Amygdala (tissue), 56 donors: Measurements from ENCODE around the gene PPAT.
"Not testable (repeated sequence)": the region's sequence is repeated elsewhere in the genome, so short reads cannot be mapped to it uniquely, and the experiment has no call there.

Experiments used
- DNase-seq, 56 donors: peaks; one replicate each; lab custom pipeline; 2025; lab: John Stamatoyannopoulos, UW

The PPAT gene

DNA sequence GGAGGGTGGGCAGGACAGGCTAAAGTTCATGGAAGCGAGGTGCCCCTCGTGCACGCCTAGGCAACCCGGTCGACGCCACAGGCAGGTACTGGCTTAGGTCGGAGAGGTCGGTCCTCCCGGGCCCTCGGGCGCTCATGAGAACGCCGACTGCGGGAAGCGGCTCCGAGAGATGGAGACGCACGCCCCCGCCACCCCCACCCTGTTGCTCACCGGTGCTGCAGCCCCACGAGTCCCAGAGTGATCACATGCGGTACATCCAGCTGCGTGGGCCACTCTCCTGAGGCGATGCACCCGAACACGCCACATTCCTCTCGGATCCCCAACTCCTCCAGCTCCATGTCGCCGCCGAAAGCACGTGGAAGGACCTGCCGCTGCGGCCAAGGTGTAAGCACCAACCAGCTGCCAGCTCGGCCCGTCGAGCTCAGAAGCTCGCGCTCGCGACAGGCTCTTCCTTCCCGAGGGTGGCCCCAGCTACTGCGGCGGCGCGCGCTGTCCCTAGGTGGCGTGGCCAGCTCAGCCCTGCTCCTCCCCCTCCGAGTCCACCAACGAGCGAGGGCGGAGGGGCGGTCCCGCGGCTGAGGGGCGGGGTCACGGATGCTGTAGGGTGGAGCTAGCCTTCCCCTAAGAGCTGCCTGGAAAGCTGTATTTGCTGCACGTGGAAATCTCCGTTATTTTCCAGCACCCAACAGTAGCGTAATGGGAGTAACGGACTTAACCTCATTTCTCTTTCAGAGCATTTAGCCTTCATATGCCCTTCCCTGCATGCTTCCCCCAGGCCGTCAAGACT, at the start of gene PPAT:
Gene PPAT (minus strand): TSS at position 476 of the 787 bp plus-strand sequence. CDS start 138 bp downstream, at position 338.
- peak; percentile 74 to 98 (median 95) for DNase-seq

DNA sequence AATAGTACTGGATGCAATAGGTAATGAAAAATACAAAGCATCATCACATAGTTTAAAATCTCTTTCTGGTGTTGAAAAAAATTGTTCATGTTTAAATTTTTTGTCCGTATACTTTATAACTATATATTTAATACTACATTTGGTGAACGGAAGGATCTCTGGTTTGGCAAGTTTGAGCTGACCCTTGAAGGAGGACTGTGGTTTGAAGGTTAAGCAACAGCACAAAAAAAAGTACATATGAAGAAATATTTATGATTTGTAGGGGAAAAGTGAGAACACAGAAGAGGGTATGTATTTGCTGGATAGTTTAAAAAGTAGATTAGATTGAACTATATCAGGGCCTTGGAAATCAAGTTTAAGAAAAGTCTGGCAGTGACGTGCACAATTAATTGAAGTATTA, 45.3 kb upstream of the PPAT start:
- DNase-seq = no peak

DNA sequence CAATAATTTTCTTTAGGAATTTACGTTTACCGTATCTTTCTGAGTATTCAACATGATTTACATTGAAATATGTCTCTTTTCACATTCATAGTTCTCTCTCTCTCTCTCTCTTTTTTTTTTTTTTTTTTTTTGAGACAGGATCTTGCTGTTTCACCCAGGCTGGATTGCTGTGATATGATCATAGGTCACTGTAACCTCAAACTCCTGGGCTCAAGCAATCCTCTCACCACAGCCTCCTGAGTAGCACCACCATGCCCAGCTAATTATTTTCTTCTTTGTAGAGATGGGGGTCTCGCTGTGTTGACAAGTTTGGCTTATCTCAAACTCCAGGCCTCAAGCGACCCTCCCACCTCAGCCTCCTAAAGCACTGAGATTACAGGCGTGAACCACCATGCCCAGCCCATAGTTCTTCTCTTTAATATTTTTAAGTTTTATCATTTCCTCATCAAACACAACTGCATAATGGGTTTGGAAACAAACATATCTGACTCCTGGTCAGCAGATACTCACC, 41.8 kb upstream of the PPAT start:
- no peak for DNase-seq

DNA sequence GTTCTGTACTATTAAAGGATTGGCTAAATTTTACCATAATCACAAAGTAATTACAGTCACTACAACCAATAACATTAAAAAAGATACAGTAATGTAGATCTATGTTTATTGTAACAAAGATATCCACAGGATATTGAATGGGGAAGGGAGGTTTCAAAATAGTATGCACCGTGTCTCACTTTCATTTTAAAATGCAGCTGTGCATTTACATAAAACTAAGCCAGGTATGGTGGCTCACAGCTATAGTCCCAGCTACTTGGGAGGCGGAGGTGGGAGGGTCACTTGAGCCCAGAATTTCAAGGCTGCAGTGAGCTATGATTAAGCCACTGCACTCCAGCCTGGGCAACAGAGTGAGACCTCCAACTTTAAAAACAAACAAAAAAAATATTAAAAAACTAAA, 40.5 kb upstream of the PPAT start:
- DNase-seq = no peak

DNA sequence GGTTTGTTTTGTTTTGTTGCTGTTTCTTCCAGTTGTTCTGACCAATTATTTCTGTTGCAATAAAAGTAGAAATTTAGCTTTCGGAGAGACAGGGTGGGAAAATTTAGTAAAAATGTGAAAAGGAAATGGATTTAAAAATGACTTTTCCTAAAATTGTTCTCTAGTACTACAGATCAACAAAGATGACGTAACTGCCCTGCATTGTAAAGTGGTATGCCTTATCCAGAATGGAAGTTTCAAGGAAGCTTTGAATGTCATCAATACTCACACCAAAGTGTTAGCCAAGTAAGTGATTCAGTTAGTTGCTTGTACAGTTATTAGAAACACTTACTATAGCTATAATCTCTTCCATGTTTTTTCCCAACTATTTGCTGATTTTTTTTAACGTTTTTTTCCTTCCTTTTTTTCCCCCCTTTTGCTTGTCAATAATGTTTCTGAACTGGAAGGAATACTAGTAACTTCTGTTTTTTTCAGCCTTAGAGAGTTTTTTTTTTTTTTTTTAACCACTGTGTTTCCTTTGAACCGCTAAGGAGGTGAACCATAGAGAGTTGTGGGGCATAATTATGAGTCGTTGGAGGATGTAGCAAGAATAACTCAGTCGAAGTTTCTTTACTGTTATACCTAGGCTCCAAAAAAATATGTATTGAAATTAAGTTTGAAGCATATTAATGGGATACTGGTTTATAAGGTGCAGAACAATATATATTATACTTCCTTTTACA, 34.2 kb upstream of the PPAT start:
- no peak for DNase-seq

DNA sequence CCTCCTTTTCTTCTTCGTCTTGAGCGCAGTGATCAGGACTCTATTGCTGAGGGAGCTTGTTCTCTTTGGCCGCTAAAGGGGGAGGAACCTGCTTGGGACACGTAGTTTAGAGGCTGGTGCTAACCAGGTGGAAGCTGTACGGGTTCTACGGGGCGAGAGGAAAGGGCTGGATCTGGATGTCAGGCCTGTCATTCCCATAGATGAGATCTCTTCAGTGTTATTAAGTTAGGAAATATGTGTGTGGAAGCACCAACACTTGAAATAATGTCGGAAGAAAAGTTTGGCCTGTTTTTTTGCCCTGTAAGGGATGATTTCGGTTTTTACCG, 32.6 kb upstream of the PPAT start:
- DNase-seq = peak in 8 of 56 donors; percentile 9 to 48 (median 31)

DNA sequence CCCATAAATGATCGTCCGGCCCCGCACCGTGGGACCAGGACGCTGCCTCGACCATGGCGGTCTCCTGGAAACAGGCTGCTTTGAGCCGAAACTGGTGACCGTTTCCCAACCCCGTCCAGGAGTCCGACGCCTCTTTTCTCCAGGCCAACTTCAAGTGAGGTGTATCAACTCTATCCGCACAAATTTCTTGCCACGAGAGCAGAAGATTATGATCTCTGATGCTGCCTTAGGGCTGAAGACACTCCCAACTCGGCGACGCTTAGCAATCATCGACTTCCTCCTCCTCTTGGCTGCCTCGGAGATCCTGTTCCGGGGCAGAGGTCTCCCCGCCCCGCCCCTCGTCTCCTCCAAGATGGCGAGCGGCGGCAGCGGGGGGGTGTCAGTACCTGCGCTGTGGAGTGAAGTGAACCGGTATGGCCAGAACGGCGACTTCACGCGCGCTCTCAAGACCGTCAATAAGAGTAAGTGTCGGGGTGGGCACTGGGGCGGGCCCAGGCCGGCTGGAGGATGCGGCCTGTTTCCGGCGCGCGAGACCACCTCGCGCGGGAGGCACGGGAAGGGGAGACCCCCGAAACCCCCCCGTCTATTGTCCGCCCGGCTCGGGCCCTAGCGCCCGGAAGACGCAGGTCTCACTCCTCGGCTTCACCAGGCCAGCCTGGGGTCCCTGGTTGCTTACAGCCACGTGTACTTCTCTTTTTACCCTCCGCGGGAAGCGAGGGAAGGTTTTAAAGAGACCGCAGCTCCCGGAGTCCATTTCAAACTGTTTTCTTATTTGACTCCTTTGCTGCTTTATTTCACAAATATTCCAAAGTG, 32.1 kb upstream of the PPAT start, which contains the start of gene SRP72:
Gene SRP72 (plus strand): TSS at position 334 of the 813 bp plus-strand sequence. CDS start 19 bp downstream, at position 353.
- peak; percentile 8 to 90 (median 78) for DNase-seq

DNA sequence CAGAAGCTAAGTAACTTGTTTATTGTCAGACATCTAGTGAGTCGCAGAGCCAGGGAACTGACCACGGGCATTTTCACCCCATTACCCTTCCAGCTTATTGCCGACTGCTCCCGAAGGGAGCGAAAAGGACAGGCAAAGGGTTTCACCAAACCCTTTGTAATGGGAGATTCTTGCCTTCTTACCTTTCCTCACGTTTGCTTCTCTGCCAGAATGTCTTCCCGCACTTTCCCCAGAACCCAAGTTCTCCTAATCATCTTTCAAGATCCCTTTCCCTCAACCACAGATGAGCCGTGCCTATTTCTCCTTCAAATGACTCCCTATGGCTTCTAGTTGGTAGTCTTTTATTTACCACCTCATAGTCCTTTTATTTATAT, 31.5 kb upstream of the PPAT start:
- DNase-seq = peak in 3 of 56 donors; percentile 16 to 20 (median 16)

DNA sequence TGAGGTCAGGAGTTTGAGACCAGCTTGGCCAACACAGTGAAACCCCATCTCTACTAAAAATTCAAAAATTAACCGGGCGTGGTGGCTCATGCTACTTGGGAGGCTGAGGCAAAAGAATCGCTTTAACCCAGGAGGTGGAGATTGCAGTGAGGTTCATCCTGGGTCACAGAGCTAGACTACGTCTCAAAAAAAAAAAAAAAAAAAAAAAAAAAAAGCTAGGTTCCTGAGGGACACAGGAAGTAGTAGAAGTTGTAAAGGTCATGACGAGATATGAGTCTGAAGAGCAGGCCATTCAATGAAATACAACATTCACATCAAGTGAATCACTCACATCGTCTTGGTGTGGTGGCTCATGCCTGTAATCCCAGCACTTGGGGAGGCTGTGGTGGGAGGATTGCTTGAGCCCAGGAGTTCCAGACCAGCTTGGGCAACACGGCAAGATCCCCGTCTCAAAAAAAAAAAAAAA, 30.9 kb upstream of the PPAT start:
- DNase-seq = not testable (repeated sequence)

DNA sequence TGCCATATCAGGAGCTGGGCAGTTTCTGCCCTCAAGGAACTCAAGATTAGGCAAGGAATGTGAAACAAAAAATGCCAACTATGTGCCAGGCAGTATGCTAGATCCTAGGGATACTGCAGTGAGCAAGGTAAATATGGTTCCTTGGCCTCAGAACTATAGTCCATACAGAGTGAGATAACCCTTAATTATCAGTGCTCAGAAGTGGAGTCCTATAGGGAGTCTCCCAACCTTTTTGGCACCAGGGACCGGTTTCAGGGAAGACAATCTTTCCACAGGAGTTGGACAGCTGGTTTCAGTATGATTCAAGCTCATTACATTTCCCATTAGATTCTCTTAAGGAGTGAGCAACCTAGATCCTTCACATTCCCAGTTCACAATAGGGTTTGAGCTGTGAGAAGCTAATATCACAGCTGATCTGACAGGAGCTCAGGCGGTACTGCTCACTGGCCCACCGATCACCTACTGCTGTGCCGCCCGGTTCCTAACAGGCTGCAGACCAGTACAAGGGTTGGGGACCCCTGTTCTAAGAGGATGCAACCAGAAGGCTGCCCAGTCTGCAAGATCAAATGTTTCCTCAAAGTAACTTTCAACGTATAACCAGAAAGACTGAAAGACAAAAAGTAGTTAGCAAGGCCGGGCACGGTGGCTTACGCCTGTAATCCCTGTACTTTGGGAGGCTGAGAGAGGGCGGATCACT, 30.3 kb upstream of the PPAT start:
- DNase-seq = no peak

DNA sequence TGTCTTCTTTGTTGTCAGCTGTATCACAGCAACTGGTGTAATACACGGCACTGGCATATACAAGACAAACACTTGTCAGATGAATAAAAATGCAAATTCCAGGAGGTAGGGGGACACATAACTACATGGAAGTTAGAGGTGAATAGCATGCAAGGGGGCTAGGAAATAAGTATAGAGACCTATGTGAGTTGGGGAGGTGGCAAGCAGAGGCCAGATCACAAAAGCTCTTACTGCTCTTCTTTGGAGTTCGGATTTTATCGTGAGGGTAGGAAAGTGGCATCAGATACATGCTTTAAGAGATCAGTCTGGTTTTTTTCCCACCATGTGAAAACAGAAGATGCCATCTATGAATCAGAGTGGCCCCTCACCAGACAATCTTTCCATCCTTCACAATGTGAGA, 29.2 kb upstream of the PPAT start:
- DNase-seq = no peak

DNA sequence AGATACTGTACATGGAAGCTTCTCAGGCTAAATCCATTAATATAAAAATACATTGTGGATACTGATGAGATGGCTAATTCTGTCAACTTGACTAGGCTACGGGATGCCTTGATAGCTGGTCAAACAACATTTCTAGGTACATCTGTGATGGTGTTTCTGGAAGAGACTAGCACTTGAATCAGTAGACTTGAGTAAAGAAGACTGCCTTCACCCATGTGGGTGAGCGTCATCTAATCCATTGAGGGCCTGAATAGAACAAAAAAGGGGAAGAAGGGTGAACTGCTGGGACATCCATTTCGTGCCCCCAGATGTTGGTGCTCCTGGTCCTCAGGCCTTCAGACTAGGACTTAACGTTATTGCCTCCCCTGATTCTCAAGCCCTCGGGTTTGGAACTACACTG, 28.3 kb upstream of the PPAT start:
- no peak for DNase-seq

DNA sequence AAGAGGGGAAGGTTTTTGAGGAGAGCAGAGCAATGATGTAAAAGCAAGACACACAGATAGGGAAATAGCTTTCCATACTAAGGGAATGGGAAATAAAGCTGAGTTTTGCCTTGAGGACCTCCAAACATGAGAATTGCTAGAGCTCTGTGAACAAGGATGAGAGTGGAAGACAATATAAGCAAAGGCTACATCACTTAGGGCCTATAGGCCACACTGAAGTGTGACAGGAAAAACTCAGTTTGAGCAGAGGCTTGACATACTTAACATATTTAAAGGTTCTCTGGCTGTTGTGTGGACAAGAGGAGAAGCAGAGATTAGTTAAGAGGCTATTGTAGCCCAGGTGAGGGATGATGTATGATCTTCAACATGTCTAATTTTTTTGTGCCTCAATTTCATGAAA, 26.7 kb upstream of the PPAT start:
- DNase-seq = no peak

DNA sequence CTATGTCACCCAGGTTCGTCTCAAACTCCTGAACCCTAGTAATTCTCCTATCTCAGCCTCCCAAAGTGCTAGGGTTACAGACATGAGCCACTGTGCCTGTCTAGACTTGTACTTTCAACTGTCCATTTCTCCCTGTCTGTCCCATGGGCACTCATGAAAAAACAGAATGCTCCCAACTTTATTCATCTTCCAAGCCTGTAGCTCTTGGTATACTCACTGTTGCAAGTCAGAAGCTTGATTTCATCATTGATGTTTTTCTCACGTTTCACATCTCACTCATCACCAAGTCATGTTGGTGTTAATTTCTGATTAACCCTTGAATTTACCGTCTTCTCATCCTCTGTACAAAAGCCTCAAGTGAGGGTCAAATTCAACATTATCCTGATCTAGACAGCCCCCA, 24.7 kb upstream of the PPAT start:
- no peak for DNase-seq

DNA sequence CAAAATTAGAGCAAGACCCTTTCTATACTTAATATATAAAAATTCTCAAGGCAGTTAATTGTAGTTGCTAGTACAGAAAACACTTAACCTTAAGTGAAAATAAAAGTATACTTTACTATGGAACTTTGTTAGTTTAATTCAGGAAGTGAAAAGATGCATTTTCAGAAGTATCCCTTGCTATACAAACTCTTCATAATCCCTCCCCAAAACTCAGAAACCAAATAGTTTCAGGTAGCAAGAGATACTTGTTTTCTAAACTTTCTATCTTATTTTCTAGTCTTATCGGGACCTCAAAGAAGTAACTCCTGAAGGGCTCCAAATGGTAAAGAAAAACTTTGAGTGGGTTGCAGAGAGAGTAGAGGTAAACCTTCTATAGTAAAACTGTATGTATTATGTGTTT, 14.9 kb upstream of the PPAT start:
- DNase-seq = no peak

DNA sequence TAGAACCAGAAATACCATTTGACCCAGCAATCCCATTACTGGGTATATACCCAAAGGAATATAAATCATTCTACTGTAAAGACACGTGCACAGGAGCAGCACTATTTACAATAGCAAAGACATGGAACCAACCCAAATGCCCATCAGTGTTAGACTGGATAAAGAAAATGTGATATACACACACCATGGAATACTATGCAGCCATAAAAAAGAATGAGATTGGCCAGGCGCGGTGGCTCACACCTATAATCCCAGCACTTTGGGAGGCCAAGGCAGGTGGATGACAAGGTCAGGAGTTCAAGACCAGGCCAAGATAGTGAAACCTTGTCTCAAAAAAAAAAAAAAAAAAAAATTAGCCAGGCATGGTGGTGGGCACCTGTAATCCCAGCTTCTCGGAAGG, 14.1 kb upstream of the PPAT start:
- DNase-seq = not testable (repeated sequence)

DNA sequence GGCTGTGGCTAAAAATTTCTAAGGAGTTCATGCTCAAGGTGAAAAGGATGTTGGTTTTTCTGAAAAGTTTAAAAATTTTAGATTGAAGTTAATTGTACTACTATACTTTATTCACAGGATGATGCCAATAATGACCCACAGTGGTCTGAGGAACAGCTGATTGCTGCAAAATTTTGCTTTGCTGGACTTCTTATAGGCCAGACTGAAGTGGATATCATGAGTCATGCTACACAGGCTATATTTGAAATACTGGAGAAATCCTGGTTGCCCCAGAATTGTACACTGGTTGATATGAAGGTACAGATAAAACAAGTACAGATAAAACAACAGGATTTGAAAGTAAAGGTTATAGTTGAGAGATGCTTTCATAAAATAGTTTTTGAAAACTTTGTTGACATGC, 12.9 kb upstream of the PPAT start:
- DNase-seq = no peak

DNA sequence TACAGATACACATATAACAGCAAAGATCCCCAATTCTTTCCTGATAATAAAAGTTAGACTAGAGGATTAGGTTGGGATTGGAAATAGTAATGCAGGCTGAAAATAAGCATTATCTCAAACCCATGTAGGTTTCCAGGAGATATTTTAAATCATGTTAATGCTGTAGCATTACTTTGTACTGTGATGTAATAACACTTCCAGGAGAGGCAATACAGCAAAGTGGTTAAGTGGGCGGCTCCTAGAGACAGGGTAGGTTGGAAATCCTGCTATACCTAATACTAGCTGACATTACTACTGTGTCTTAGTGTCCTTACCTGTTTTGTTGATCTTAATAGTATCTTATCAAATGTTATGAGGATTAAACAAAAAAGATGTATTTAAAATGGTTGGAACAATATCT, 10.3 kb upstream of the PPAT start:
- no peak for DNase-seq

DNA sequence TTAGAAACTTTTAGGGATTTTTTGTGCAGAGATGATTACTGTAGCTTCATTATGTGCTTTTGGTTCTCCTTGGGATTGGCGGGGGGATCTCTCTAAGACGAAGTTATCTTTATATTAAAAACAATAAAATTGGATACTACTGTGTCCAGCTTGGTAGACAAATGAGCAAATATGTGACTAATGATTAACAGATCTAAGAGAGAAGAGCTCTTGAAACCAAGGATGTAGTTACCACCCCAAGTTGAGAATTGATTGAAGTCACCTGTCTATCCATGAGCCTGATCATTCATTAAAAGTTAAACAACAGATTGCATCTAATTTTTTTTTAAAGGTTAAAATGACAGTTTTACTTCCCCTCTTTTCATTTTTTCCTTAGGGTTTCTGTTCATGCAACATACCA, 9.3 kb upstream of the PPAT start:
- DNase-seq = no peak

DNA sequence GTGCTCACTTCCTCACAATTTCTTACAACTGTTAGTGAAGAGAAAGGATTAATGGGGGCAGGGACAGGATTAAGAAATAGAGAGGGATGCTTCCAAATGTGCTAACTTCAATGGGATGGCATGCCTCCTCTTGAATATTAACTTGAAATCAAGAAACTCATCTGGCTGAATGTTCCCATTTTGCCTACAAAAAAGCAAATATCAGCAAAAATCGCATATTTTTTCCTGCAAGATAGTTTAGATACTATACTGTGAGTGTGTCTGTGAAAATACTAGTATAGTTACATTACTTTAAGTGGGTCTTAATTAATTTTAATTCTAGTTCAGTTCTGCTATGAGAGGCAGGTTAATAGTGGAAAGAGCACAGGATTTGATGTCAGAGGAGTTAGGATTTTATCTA, 5.6 kb upstream of the PPAT start:
- DNase-seq = no peak
